Activated CD4-positive, CD25-positive, alpha-beta regulatory T cell (primary cell): ENCODE measurements around the gene PACSIN2.
"Not testable (repeated sequence)": the region's sequence is repeated elsewhere in the genome, so short reads cannot be mapped to it uniquely, and the experiment has no call there.

Source experiments
- DNase-seq, 4 experiments: peaks; one replicate each; lab custom pipeline; 2025; lab: John Stamatoyannopoulos, UW

Gene PACSIN2

DNA sequence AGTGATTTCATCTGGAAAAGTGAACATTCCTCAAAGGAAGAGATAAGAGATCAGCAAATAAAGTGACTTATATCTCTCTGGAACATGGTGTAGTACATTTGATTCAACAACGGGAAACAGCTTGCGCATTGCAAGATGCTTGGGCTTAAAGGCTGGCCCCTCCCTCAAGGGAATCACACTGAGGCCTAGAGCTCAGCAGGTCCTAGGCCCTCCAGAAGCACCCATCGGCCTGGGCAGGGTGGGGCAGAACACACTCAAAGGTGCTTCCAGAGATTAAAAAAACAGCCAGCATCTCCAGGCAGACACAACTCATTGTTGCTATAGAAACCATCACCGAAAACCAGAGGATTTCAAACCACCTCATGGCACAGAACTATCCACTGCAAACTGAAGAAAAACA, 88.8 kb downstream of the PACSIN2 start:
- DNase-seq = no peak

GRCh38 chr22:42925598-42925997, 89.4 kb downstream of the PACSIN2 start:
- DNase-seq = no peak

GRCh38 chr22:42925031-42925430, 89.9 kb downstream of the PACSIN2 start:
- not testable (repeated sequence) for DNase-seq

DNA sequence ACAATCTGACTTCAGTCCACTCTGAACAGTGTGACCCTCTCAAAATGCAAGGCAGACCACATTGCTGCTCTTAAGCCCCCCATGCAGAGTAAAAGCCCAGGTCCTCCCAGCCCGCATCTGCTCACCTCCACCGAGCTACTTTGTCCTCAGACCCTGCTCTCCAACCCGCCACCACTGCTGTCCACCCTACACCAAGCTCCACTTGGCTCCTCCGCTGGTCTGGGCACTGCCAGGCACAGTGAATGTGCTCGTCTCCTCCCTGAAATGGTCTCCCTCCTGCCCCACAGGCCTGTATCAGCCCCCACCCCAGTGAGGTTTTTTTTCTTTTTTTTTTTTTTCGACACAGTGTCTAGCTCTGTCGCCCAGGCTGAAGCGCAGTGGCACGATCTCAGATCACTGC, 90.5 kb downstream of the PACSIN2 start:
- no peak for DNase-seq

GRCh38 chr22:42922374-42923191, 92.4 kb downstream of the PACSIN2 start:
- DNase-seq = no peak

DNA sequence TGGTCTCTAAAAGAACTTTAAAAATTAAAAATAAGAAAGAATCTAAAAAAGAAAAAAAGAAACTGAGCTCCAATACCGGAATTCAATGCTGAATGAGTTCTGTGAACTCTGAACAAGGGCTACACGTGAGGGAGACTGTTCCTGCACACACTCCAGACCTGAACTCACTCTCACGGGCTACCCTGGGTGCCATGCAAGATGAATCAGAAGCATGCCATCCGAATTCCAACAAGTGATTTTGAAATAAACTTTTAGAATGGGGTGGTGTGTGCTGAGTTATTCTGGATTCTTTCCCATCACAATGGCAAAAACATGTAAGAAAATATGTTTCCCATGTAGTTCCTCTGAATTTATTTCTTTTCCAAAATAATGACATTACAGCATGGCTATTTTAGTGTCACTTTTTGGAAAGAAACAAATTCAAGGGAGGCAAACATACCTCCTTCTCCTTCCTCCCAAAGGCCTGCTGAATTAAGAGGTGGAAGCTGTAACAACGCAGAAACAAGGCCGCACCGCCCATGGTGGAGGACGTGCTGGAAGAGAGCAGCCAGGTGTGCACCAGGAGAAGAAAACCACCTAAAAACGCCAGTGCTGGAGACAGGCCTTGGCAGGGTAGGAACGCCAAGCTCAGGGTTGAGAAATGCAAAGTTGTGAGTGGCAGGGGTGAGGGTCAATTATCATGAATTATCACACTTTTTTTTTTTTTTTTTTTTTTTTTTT, 94.7 kb downstream of the PACSIN2 start:
- no peak for DNase-seq

DNA sequence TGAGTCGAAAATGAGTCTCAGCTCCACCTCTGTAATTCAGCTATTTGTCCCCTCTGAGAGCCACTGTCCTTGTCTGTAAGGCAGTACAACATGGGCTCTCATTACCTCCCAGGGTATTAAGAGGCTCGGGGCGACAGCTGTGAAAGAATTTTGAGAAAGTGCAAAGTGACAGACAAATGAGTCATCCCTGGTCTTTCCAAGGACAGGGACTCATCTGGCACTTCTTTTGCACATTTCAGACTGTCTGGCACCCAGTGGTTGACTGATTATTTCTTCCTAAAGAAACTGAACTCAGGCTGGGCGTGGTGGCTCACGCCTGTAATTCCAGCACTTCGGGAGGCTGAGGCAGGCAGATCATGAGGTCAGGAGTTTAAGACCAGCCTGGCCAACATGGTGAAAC, 95.8 kb downstream of the PACSIN2 start:
- no peak for DNase-seq

GRCh38 chr22:42918500-42918899, 96.4 kb downstream of the PACSIN2 start:
- DNase-seq = no peak

GRCh38 chr22:42917358-42917757, 97.6 kb downstream of the PACSIN2 start:
- DNase-seq = not testable (repeated sequence)

- DNase-seq = no peak
Observed at GRCh38 chr22:42915980-42916765, 98.8 kb downstream of the PACSIN2 start.

- DNase-seq = no peak
Observed at GRCh38 chr22:42914511-42915076, 100.4 kb downstream of the PACSIN2 start.

- DNase-seq = no peak
Observed at GRCh38 chr22:42913874-42914510, 101.0 kb downstream of the PACSIN2 start.

DNA sequence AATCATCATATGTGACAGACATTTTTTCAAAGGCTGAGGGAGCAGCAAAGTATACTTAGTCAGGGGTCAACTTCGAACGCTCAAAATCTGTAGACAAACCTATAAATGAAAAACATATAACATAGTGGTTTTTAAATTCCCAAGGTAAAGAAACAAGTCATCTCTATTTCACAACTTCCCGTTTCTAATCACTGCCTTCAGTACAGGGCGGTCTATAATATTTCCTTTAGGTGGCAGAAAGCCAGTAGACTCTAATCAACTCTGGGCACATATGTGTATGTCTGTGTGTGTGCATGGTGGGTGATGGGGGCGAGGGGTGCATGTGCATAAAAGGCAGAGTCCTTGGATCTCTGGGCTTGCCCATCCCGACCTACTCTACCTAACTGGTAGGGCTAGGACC, 102.9 kb downstream of the PACSIN2 start:
- no peak for DNase-seq

DNA sequence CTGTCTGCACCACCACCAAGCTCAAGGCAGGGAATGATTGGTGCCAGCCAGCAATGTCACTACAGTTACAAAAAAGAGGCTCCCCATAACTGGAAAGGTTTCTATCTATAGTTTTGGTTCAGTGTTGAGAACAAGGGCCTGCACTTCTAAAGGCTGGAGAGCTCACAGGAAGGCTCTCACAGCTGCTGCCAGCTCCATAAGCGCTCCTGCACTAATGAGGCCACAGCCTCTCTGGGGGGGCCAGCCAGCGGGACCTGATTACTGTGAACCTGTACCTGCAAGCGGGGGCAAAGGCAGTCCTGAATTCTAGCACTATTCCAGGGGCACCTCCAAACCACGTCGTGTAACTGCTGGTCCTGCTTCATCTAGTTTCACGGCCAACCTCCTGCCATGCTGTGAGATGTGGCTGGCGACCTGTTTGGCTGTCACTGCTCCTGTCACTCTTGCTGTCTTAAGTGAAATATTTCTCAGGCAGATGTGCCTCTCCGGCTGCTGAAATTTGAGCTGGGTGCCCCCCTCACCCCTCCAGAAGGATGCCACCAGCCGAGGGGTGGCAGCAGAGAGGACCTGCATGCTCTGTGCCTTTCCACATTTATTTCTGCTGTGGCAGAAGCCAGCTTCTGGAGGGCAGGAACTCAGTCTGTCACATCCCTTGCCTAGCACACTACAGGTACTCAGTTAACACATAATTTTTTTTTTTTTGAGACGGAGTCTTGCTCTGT, 104.6 kb downstream of the PACSIN2 start:
- no peak for DNase-seq

DNA sequence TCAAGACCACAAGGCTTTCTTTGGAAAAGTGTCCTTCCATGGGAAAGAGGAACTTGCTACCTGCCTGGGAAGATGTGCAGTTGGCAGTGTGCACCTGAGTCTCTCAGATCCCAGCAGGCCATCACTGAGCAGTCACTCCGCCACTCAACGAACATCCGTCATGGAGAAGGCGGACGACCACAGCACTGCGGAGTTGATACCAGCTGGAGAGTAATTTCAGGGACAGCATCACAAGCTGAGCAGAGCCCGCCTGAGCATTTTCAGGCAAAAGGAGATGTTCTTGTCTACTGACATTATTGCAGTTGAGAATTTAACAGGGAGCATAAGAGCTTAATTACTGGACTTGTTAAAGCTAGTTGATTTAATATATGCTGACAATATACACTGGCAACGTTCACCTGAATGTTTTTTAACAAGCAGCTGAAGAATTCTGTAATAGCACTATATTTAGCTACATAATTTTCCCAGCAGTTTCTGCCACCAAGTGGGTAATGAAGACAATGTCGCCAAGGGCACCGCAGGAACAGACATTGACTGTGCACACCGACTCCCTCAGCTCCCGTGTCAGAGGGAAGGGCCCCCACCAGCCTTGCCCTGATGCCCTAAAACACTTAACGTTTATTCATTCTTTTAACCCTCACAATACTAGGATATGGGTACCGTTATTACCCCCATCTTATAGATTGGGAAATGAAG, 105.4 kb downstream of the PACSIN2 start:
- no peak for DNase-seq

DNA sequence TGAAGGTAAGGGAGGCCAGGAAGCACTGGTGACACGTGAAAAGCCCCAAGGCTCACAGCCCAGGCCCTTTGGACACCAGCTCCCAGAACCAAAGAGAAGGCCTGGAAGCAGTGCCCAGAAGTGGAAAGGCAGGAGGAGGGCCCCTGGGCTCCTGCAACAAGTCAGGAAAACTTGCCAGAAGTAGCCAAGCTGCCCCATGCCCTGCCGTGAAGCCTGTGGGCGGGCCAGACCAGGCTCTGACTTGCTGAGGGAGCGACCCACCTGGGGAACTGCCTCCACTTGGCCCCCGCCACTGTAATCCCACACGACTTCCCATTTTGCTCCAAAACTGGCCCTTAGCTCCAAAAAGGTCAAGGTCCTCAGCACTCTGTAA, 106.6 kb downstream of the PACSIN2 start:
- no peak for DNase-seq

DNA sequence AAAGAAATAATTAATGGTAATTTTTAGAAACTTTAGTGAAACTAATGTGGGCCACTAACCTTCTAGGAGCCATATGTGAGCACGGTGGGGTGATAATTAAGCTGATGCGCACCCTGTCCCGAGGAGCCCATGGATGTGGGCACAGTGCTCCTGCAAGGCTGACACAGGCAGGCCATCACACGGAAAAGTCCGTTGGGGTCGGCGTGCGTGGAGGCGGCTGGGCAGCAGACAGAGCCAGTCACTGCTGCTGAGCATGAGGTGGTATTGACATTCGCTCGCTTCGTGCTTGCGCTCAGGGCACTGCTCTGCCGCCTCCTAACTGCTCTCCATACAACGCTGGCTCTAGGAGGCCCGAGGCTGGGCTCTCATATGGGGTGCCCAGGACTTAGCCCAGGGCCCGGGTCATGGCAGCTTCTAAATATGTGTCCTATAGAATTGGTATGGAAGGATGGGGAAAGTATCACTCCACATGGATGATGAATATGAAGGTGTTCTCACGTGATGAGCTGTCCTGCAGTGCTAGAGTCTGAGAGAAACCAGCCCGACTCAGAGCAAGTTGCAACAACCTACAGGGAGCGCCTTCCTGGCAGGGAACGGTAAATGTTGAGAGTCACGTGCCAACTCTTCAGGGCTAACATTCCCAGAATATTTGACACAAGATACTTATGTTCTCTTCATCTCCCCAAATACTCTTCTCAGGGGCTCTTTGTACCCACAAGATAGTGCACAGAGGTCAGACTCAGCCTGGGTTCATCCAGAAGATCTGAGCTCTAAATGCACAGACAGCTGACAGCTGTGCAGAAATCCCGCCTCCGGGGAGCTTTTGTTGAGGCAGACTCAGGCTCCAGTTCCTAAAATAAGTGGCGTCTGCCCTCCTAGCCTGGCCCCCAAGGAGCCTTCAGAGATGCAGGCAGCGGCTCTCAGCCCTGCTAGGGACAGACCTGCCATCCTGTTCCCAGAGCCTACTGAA, 107.3 kb downstream of the PACSIN2 start:
- no peak for DNase-seq

DNA sequence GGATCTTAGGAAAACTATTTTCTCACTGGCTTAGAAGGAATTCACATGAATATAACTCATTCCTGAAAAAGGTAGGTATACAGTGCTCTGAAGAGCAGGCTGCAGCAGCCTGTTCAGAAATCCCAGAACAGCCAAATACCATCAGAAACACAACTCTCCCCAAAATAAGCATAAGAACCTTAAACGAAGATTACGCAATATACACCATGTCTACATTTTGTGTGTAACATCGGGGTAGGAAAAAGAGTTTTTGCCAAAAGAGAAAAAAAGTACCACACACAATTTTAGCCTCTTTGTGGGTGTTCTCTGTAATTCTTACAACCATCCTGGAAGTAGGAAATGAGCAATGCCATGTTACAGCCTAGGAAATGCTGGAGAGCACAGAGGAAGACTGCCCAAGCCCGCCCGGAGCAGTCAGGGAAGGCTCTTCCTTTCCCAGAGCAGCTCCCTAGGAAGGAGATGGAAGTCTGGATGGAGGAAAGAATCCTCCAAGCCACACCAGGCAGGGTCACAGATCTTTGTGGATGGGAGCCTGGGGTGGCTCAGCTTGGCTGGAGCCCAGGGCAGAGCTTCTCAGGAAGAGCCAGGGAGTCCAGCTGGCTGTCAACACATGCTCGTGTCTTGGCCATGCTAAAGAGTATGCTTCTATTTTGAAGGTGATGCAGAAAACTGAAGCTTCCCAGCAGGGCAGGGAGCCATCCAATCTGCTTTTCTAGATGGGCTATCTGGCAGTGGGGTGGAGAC, 108.2 kb downstream of the PACSIN2 start:
- no peak for DNase-seq
